OCI-LY3 (cell line): ENCODE measurements around the gene RNF183.

ENCODE experiments used
- CTCF ChIP-seq: fragments of 200-600, 300-600 bp; sonication (generic); IDR thresholded peaks from 2 replicates; pipeline ENCODE4 v1.5.1; 2014; ENCODE audit warnings: antibody characterized with exemption, low read length, low read depth
- EZH2phosphoT487 ChIP-seq: fragments of 200-600 bp; shearing (Covaris generic); IDR thresholded peaks from 2 replicates; pipeline ENCODE4 v1.6.1; 2018; ENCODE audit warnings: antibody characterized with exemption, mixed run types, low read depth

GRCh38 chr9:113258282-113258681 lies 44.9 kb downstream of the RNF183 start:
- no peak for TF ChIP-seq CTCF
- no peak for TF ChIP-seq EZH2phosphoT487
